ENCODE results near the gene KCNJ12. TPM values are rescaled to one million over a fixed set of nuclear protein-coding genes. Genes with fewer than 3 reads are reported as not detected.
"Not testable (repeated sequence)": the region's sequence is repeated elsewhere in the genome, so short reads cannot be mapped to it uniquely, and the experiment has no call there.

Gene KCNJ12
- total RNA-seq, 1 donor from 2014 or later: 11.4 TPM

GRCh38 chr17:21378553-21378952 lies 2.4 kb downstream of the KCNJ12 start:
- intact Hi-C loops (cut with micrococcal nuclease): no loop called here
- no peak for ATAC-seq
- no peak for DNase-seq

DNA sequence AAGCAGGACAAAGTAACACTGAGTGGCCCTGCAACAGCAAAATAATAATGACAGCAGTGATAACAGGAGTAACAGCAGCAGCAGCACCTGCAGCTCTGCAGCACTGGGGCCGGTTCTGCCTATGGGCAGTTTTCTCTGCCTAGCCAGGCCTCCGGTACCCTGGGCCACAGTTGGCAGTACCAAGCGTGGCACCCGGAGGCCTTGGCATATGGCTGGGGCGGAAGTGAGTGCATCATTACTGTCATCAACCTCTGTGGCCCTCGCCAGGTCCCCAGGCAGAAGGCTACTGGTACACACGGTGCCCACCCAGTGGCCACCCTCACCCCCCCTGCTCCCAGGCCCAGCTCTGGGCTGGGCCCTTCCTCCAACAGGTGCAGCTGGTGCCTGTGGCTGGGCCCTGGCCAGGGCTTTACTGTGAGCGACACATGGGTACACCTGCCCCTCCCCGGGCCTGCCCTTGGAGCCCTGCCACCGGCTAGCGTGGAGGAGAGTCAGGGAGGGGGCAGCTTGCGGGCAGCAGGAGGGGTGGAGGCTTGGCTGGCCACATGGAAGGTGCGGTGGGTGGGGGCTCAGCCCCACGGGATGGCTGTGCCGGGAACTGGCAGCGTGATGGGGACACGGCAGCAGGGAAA lies 3.0 kb downstream of the KCNJ12 start:
- peak; percentile 84 for DNase-seq
- peak; percentile 70 for ATAC-seq
- intact Hi-C loops (cut with micrococcal nuclease): no loop called here

DNA sequence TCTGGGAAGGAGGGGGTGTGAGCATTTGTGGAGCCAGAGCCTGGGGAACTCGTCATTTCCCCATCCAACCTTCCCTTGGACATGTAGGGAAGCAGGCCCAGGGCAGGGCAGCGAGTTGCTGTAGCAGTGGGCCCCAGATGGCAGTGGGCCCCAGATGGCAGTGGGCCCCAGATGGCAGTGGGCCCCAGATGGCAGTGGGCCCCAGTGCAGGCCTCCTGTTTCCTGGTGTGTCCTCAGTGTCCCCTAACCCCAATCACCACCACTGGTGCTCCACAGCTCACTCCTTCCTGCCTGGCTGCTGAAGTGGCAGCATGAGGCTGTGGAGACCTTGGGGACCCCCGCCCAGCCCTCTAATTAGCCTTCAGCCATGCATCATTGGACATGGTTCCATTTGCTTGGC lies 4.5 kb downstream of the KCNJ12 start:
- ATAC-seq (no peak), DNase-seq (no peak)
- intact Hi-C loops (cut with micrococcal nuclease): no loop called here

DNA sequence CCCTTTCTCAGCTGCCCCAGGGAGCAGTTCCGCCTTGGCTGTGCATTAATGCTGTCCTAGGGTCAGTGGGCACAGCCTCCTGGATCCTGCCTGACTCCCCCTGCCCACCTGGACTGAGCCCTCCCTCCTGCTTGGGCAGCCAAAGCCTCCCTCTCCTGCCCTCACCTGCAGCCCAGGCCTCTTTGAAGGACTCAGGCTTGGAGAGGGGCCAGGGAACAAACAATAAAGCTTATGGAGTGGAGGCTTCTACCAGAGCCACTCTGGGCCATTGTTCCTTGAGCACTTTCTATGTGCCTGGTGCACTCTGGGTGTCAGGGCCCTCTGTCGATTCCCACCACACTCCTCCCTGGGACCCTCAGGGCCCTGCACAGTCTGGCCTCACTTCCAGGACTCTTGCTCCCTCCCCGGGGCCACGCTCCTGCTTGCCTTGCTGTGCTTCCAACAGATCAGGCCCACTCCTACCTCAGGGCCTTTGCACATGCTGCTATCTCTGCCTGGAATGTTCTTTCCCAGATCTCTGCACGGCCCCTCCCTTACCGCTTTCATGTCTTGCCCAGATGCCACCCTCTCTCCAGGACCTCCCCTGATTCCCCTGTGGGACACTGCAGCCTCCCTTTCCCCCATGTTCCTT lies 5.0 kb downstream of the KCNJ12 start:
- ATAC-seq: no peak

DNA sequence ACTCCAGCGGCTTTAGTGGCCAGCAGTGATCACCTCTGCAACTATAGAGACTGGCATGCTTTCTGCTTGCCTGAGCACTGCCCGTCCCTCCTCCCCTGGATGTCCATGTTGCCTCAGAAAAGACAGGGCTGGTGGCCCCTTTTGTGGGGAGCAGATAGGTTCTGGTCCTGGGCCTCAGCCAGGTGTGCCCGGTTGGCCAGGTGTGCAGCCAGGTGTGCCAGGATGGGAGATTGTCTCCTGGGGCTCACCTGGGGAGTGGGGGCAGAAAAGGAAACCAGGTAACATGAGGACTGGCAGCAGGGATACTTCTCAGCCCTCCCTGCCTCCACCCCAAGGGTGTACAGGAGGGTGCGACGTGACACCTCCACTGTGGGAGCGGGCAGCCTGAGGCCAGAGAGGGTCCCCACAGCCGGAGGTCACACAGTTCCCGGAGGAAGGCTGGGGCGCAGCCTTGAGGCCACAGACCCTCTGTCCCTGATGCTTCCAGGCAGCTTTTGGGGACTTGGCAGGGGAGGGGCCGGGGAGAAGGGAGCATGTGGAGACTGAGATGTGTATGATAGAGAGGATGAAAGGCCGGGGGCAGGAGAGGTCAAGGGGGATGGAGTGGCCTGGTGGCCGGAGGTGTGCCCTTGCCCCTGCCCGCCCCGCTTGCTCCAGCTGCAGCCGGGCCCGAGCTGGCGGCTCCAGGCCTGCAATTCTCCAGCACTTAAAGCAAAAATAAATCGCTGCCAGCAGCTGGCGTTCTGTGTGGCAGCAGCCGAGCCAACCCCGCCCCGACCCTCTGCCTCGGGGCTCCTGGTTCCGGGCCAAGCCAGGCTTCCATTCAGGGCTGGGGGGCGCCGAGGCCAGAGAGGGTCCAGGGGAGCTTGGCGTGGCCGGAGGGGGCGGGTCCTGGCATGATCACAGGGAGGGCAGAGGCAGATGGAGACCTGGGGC lies 6.7 kb downstream of the KCNJ12 start:
- DNase-seq (no peak), ATAC-seq (no peak)
- intact Hi-C loops (cut with micrococcal nuclease): no loop called here

More for the DNA sequence above, 5.0 kb downstream of the KCNJ12 start:
- no peak for DNase-seq
- intact Hi-C loops (cut with micrococcal nuclease): no loop called here

DNA sequence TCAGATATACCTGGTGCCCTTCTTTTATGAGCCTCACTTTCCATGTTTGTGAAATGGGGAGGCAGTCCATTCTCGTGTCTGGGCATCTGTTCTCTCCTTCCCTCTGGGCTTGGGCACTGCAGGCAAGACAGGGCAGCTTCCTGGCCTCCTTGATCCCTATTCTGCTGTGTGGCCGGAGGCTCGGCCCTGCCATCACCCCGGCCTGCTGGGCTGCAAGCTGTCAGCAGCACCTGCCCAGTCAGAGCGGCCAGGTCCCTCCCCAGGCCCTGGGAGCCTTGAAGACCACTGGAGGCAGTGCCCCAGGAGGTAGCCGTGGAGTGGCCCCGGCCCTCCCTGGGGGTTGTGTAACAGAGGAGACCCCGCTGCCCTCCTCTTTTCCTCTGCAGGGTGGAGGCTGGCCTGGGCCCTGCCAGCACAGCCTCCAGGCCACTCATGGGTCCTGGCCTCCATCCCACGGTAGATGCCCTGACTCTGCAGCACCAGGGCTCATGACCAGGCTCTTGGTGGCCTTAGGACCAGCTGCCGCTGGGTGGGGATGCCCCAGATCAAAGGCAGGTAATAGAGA lies 9.2 kb downstream of the KCNJ12 start:
- intact Hi-C loops (cut with micrococcal nuclease): no loop called here
- no peak for DNase-seq
- ATAC-seq: no peak

DNA sequence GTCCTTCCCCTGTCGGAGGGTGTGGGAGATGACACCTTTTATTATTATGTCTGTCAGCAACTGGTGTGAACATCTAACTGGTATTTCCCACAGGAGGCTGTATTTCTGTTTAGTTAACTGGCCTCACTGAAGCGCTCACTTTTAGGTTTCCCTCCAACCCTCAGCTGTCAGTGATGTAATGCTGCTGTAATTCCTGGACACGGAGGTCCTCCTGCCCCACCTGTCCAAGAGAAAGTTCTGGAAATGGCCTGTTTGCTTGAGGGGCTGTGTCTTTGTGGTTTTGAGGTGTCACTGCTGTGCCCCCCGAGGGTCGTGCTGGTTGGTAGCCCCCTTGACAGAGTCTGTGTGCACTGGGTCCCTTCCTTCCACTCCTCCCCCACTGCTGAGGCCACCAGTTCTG lies 11.5 kb downstream of the KCNJ12 start:
- ATAC-seq (no peak), DNase-seq (no peak)
- intact Hi-C loops (cut with micrococcal nuclease): no loop called here

GRCh38 chr17:21388066-21388465 lies 11.9 kb downstream of the KCNJ12 start:
- intact Hi-C loops (cut with micrococcal nuclease): no loop called here
- DNase-seq: peak; percentile 66
- peak; percentile 59 for ATAC-seq

- DNase-seq (no peak), ATAC-seq (no peak)
- intact Hi-C loops (cut with micrococcal nuclease): no loop called here
Observed at GRCh38 chr17:21388944-21389343, 12.8 kb downstream of the KCNJ12 start.

- no peak for DNase-seq
- intact Hi-C loops (cut with micrococcal nuclease): no loop called here
- ATAC-seq: no peak
Observed at GRCh38 chr17:21389394-21389793, 13.2 kb downstream of the KCNJ12 start.

GRCh38 chr17:21390294-21390693 lies 14.1 kb downstream of the KCNJ12 start:
- ATAC-seq (no peak), DNase-seq (no peak)
- intact Hi-C loops (cut with micrococcal nuclease): no loop called here

GRCh38 chr17:21392266-21392665 lies 16.1 kb downstream of the KCNJ12 start:
- intact Hi-C loops (cut with micrococcal nuclease): no loop called here
- no peak for ATAC-seq
- no peak for DNase-seq

DNA sequence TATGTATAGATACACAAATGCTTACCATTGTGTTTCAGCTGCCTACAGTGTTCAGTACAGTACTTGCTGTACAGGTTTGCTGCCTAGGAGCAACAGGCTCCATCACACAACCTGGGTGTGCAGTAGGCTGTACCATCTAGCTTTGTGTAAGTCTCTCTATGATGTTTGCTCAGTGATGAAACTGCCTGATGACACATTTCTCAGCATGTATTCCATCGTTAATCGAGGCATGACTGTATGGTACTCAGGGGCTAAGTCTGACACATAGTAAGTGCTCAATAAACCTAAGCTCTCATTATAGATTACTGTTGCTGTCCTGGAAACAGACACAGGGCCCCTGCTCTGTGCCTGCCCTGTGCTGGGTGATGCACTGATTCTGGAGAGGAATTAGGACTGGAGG lies 18.1 kb downstream of the KCNJ12 start:
- intact Hi-C loops (cut with micrococcal nuclease): no loop called here
- ATAC-seq (no peak), DNase-seq (no peak)

DNA sequence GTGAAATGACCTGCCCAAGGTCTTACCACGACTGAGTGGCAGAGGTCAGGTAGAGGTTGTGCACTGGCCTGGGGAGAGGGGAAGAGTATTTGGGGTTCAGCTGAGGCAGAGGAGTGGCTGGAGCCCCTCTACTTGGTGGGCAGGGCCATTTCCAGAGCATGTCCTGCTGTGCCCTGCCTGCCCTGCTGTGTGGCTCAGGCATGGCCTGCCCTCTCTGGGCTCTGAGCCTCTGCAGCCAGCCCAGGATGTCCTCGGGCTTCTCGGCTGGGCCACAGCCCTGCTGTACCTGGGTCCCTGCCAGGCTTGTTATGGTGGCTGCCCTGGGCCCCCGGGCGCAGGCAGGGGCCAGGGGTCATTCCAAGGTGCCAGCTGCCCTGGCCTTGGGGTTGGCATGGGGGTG lies 19.6 kb downstream of the KCNJ12 start:
- intact Hi-C loops (cut with micrococcal nuclease): no loop called here
- DNase-seq: no peak
- no peak for ATAC-seq

DNA sequence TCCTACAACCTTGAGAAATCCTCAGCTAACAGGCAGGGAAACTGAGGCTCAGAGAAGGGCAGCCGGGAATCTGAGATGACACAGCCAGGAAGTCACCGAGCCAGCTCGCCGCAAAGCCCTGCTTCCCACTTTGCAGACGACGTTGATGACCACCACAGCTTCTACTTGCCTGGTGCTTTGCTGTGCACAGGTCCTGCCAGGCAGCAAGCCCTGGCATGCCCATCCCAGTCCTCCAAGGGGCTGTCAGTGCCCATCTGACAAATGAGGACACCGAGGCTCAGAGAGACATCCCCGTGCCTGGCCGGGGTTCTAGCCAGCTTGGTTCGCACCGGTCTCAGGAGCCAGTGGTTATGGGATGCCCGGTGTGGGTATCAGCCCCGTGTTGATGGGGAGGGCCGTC lies 20.1 kb downstream of the KCNJ12 start:
- intact Hi-C loops (cut with micrococcal nuclease): no loop called here
- no peak for DNase-seq
- ATAC-seq: no peak

- DNase-seq (no peak), ATAC-seq (peak; percentile 46)
- intact Hi-C loops (cut with micrococcal nuclease): no loop called here
Observed at GRCh38 chr17:21397341-21398190, 21.4 kb downstream of the KCNJ12 start.

DNA sequence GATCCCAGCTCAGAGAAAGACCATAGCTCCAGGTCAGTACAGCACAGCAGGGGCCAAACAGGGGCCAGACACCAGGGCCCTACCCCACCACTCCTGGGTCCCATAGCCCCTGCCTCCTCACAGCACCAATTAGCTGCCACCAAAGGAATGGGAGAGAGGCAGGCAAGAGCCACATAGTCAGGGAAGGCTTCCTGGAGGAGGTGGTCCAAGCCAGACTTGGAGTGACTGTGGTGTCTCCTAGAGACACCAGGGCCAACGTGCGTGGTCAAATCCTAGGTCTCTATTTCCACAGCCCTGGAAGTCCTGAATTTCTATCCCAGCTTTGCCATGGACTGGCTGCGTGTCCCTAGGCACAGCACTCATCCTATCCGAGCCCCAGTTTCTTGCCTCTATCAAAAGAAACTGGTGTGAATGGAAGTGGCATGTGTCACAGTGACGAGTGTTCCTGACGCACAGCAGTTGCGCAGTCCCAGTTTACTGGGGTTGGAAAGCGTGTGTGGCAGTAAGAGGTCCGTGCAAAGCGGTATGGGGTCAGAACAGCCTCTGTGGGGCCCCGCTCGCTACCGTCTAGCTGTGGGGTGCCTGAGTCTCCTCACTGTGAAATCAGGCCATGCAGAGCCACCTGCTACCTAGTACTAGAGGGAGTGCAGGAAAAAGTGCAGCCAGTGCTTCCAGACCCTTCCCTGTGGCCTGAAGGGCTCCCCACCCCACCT lies 23.5 kb downstream of the KCNJ12 start:
- intact Hi-C loops (cut with micrococcal nuclease): no loop called here

DNA sequence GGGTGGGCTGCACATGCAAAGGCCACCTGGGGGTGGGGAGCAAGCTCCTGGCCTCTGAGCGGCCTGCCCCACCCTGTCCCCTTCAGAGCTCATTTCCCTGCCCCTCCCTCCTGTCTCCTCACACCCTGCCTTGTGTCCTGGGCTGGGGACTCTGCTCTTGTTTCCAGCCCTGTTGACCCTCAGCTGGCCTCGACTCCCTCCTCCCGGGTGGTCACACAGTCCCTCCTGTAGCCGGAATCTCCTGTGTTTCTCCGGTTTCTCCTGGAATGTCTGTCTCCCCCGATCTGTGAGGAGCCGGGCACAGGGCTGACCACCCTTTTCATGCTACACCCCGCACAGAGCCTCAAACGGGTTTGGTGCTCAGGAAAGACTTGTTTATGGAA lies 24.0 kb downstream of the KCNJ12 start:
- intact Hi-C loops (cut with micrococcal nuclease); DNase-seq; ATAC-seq: not testable (repeated sequence)

More for the DNA sequence above, 23.5 kb downstream of the KCNJ12 start:
- DNase-seq (no peak), ATAC-seq (no peak)
